Measurements from ENCODE around the gene ARHGEF19.
A peak's percentile ranks its signal among the peaks of the same experiment; 100 is the strongest.
"Not testable (repeated sequence)": the region's sequence is repeated elsewhere in the genome, so short reads cannot be mapped to it uniquely, and the experiment has no call there.

The ARHGEF19 gene
- 0.29 to 2.1 (median 1.1) reads per million in 18 experiments for total RNA-seq

GRCh38 chr1:16212251-16212961, at the start of gene ARHGEF19:
Gene ARHGEF19 (minus strand): TSS chr1:16212652. CDS start chr1:16209054, 3,598 bp downstream.
- DNase-seq, result no peak

GRCh38 chr1:16262067-16262466, 49.6 kb upstream of the ARHGEF19 start:
- no peak for DNase-seq

GRCh38 chr1:16260814-16261213, 48.4 kb upstream of the ARHGEF19 start:
- DNase-seq, result no peak

- no peak for DNase-seq
Measured at GRCh38 chr1:16258591-16259135, 46.2 kb upstream of the ARHGEF19 start.

DNA sequence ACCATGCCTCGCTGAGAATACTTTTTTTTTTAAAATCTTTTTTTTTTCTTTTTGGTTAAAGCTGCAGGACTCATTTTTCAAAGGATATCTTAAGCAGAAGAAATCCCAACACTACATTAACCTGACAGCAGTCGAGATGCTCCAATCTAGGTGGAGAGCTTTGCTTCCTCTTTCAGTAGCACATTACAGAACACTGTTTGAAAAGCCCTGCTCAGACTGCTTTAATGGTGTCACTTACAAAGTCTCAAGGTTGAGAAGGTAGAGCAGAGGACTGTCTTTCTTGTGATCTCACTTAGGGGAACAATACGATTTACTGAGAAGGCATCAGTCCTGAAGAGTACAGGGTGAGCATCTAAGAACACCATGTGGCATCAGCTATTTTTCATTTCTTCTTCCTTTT, 45.5 kb upstream of the ARHGEF19 start:
- no peak for DNase-seq

- not testable (repeated sequence) for DNase-seq
Measured at GRCh38 chr1:16257556-16257955, 45.1 kb upstream of the ARHGEF19 start.

DNA sequence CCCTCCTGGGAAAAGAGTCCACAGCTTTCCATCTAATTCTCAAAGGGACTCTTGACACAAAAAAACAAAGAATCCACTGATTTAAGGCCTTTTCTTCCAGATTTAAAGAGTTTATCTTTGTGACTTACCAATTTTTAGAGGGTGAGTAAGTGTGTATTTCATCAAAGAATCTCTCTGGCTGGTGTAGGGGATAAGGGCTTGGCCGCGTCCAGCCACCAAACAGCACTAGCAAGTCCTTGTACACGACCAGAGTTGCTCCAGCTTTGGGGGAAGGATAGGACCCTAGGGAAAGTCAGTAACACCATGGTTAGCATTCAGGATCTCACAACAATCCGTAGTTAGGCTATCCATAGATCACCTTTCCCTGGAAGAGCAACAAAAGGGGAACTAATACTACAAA, 44.0 kb upstream of the ARHGEF19 start:
- no peak for DNase-seq

DNA sequence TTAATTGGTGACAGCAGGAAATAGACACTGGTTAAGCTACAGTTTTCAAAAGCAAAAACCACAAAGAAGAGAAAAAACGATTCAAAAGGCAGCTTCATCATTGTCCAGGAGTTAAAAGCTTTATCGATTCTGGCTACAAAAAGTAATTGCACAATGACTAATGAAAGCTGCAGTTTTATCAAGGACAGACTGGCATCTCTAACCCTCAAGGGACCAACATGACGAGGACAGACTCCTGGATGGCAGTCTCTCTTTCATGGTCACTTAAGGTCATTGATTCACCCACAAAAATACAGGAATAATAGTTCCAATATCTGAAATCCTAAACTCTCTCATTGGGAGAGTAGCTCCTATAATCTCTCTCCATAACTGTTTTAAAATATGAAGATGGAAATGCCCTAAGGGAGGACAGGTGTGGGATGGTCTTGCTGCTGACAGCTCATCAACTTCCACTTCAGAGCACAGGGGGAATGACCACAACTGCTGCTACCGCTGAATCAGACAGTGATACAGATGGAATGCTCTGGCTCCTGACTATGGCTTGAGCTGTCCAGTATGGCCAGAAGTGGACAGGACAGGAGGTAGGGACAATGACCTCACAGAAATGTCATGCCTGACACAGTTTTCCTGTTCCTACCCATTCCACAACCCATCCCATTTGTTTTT, 41.9 kb upstream of the ARHGEF19 start:
- no peak for DNase-seq

DNA sequence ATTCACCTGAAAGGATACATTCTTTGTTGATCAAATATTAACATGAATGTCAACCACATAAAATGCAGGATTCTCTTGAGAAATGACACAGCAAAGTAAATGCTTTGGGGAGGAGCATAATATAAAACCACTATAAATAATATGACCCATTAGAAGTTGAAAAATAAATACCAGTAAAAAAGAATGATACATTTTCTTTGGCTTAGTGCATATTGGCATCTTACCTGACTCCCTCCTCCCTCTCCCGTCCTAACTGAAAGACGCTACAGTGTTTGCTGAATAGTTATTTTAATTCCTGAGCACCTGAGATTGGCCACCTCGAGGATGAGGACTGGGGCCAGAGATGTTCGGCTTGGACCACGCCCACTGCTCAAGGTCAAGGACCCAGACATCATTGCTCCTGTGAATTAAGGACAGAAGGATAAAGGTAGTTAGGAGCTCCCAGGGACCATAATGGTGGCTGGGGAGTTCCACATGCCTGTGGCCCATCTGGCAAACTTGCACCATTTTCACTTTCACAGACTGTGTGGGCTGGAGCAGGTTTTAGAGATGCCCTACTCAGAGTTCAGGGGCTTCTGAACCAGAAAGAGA, 41.0 kb upstream of the ARHGEF19 start:
- DNase-seq, result no peak

- no peak for DNase-seq
Measured at GRCh38 chr1:16252912-16253311, 40.5 kb upstream of the ARHGEF19 start.

DNA sequence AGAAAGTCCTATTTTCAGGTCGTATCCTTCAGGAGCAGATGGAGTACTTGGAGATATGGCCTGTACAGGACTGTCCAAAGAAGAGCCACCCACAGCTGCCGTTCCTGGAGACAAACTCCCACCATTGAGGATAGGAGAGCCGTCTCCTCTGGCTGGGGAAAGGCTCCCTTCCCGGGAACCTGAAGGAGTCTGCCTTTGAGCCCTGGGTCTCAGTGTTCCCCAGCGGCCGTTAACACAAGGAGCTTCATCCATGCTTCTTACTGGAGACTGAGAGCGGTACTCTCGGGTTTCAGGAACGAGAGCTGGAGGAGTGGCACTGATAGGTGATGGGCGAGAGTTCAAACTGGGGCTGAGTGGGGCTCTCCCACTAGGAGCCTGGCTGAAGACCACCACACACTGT, 38.9 kb upstream of the ARHGEF19 start:
- DNase-seq, result no peak

- no peak for DNase-seq
Measured at GRCh38 chr1:16250524-16251251, 38.2 kb upstream of the ARHGEF19 start.

DNA sequence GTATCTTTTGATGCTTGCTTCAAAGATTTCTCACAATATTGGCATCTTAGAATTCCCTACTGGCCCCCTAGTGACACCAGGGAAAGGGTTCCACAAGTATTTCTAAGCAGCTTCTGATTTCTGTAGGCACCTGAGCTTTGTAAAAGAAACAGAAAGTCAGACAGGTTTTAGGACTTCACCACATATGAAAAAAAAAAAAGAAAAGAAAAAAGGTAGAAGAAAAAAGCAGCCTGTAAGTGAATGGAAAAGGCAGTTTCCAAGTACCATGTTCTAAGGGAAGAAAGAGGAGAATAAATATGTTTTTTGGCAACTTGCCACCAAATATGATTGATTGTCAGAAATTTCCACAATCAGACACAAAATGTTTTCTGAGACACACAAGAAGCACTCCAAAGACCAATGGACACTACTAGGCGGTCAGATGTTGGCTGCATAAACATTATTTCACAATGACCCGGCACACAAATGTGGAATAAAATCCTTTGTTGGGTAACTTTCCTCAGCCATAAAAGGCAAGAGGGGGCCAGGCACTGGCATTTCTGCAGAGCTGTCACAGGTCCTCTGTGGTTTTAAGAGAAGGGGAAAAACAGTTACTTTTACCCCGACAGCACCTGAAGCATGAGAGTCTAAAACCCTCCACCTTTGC, 37.3 kb upstream of the ARHGEF19 start:
- peak; percentile 59 to 60 for DNase-seq

DNA sequence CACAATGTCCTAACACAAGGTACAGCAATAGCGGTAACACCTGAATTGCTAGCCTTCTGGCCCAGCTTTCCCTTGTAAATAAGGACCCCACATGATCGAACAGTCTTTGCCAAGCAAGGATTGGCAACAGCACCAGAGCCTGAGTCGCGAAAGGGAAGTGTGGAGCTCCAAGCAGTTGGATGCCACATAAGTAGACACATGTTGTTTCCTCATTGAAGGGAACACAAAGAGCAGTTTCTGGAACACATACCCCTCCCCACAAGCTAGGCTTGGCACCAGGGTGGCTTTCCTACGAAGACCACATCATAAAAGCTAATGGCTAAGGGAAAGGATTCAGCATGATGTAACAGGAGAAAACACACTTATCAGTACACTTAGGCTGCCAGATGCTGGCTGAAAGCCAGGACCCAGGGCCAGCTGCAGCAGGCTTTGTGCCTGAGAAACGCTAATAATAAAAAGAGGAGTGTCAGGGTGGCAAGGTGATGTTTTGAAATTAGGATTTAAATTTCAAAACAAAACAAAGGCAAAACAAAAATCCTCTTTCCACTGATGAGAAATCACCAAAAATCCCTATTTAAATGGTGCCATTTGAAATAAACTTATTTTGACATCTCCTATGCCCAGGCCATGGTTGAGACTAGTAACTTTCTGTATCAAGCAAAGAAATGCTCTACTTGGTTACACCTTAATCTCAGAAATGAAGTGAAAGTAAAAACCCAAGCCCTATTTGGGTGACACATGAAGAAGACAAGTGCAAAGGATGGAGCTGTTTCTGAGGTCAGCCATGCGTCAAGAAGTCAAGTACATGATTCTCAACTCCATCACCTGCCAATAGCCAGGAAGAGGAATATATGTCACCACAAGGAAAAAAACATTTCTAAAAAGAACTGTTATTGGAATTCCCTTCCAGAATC, 36.4 kb upstream of the ARHGEF19 start:
- peak; percentile 10 to 49 for DNase-seq

GRCh38 chr1:16248007-16248436, 35.6 kb upstream of the ARHGEF19 start:
- no peak for DNase-seq

GRCh38 chr1:16247441-16247840, 35.0 kb upstream of the ARHGEF19 start:
- DNase-seq, result no peak

DNA sequence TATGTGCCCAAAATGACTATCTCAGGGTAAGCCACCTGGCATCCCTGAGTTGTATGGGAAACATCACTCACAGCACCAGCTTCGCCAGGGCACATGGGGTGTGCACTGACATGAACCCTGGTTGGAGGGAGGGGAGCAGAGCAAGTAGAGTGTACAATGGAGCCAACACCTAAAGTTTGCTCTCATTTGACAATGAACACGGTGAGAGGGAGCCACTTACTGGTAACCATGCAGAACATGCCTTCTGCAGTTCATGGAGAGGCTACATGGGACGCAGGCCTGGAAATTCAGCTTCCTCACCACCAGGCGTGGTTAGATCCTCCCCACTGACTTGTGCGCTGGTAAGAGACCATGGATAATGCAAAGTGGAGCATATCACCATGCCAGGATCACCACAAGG, 34.5 kb upstream of the ARHGEF19 start:
- no peak for DNase-seq

DNA sequence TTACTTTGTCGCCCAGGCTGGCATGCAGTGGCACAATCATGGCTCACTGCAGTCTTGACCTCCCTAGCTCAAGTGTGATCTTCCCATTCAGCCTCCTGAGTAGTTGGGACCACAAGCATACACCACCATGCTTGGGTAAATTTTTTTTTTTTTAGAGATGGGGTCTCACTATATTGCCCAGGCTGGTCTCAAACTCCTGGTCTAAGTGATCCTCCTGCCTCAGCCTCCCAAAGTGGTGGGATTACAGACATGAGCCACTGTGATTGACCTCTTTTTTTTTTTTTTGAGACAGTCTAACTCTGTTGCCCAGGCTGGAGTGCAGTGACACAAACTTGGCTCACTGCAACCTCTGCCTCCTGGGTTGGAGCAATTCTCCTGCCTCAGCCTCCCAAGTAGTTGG, 33.8 kb upstream of the ARHGEF19 start:
- not testable (repeated sequence) for DNase-seq

DNA sequence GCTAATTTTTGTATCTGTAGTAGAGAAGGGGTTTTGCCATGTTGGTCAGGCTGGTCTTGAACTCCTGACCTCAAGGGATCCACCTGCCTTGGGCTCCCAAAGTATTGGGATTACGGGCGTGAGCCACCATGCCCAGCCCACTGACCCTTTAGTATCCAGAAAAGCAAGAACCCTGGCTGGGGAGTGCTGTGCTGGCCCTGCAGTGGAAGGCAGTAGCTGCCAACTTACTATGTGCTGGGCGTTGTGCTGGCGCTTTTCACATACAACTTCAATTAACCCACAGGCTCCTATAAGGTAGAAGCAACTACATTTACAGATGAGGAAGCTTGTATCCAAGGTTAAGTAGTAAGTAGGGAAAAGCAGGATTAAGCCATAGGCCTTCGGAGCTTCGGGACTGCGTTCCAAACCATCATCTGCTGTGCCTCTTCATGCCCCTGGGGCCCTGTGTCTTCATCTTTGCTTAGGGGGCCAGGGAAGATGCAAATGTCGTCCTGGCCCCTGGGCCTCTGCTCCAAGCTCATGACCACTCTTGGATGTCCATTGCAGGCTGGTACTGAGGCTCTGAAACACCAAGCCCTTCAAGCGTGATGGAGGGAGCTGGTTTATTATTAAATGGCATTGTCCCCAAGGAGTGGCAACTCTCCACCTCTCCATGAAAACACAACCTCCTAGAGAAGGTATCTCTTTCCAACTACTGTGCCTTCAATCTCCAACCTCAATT, 33.2 kb upstream of the ARHGEF19 start:
- no peak for DNase-seq

DNA sequence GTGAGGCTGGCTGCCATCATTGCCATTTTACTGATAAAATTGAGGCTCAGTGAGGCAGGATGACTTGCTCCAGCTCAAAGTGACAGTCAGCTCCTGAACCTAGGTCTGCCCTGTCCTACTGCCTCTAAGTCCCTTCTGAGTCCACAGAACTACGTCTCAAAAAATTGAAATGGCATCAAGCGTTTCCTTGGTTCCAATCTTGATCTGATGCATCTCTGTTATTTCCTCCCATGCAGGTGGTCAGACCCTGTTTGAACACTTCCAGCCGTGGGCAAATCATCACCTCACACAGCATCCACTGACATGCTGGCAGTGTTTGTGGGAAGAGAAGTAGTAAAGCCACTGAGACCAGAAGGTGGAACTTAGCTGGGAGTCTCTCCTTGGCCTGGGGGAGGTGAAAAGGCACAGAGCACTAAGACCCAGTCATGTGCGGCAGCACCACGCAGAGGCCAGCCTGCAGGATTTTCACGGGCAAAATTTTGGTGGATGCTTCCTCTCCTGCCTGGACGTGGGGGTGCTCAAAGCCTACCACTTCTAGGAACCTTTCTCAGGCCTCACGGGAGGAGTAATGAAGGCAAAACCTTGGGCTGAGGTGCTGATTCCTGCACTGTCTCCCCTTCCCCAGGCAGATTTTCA, 32.3 kb upstream of the ARHGEF19 start:
- no peak for DNase-seq

Data from inflammatory macrophage (primary cell).